GM10266 (cell line): Measurements from ENCODE around the gene ISM2.
"Not testable (repeated sequence)": the region's sequence is repeated elsewhere in the genome, so short reads cannot be mapped to it uniquely, and the experiment has no call there.

Source experiments
- DNase-seq: peaks from one replicate; pipeline ENCODE4 v3.0.0; 2012; ENCODE audit errors: extremely low spot score
- TF ChIP-seq, protein P1 (sequence below): IDR thresholded peaks from 2 replicates; pipeline ENCODE4 v1.5.1; 2012; ENCODE audit warnings: mild to moderate bottlenecking, low read depth; ENCODE audit not compliant: control insufficient read depth, insufficient read depth; ENCODE audit errors: missing control alignments

ISM2 gene

DNA sequence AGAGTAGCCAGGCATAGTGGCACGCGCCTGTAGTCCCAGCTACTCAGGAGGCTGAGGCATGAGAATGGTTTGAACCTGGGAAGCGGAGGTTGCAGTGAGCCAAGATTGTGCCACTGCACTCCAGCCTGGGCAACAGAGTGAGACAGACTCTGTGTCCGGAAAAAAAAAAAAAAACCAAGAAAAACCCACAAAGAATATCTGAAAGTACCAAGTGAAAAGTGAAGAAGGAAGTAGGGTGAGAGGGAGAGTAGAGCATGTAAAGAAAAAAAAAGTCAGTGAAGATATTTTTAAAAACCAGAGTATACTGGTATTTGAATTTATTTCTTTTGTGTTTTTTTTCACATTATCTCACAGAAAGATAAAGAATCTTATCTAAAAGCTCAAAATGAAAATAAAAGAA, 43.3 kb upstream of the ISM2 start:
- DNase-seq = no peak
- TF ChIP-seq, protein P1, sequence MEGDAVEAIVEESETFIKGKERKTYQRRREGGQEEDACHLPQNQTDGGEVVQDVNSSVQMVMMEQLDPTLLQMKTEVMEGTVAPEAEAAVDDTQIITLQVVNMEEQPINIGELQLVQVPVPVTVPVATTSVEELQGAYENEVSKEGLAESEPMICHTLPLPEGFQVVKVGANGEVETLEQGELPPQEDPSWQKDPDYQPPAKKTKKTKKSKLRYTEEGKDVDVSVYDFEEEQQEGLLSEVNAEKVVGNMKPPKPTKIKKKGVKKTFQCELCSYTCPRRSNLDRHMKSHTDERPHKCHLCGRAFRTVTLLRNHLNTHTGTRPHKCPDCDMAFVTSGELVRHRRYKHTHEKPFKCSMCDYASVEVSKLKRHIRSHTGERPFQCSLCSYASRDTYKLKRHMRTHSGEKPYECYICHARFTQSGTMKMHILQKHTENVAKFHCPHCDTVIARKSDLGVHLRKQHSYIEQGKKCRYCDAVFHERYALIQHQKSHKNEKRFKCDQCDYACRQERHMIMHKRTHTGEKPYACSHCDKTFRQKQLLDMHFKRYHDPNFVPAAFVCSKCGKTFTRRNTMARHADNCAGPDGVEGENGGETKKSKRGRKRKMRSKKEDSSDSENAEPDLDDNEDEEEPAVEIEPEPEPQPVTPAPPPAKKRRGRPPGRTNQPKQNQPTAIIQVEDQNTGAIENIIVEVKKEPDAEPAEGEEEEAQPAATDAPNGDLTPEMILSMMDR = no peak

DNA sequence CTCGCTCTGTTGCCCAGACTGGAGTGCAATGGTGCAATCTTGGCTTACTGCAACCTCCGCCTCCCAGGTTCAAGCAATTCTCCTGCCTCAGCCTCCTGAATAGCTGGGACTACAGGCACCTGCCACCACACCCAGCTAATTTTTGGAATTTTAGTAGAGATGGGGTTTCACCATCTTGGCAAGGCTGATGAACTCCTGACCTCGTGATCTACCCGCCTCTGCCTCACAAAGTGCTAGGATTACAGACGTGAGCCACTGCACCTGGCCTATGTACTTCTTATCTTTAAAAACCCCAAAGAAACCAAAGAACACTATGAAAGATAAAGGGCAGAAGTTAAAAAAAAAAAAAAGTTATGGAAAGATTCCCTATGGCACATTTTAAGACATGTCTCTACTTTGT, 38.3 kb upstream of the ISM2 start:
- DNase-seq = not testable (repeated sequence)

DNA sequence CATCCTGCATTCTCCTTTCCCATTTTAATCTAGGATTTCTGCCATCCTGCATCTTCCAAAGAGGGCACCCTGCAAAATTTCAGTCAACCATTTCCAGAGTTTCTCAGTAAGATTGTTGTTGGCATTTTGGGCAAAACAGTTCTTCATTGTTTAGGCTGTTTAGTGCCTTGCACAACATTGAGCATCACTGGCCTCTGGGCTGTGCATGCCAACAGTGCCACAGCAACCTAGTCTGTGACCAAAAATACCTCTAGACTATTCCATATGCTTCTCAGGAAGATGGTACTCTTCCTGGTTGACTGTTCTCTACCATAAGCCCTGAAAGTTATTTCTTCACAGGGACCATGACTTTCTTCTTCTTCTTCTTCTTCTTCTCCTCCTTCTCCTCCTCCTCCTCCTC, 32.5 kb upstream of the ISM2 start:
- DNase-seq = no peak
- TF ChIP-seq, protein P1 = no peak

DNA sequence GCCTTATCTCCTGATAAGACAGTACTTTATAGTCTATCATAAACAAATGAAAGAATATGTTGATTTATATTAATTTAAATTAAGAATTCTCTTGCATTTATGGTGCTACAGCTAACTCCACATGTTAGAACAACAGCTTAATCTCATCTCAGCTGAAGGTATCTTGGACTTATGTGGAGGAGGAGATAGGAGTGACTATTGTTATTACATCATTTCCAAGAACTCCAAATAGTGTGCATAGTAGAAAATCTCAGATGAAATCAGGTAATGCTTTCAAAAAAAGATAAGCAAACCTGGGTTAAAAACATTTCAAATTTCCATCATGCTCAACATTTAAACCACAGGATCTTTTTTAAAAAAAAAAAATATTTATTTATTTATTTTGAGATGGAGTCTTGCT, 31.3 kb upstream of the ISM2 start:
- DNase-seq = no peak
- TF ChIP-seq, protein P1 = no peak

DNA sequence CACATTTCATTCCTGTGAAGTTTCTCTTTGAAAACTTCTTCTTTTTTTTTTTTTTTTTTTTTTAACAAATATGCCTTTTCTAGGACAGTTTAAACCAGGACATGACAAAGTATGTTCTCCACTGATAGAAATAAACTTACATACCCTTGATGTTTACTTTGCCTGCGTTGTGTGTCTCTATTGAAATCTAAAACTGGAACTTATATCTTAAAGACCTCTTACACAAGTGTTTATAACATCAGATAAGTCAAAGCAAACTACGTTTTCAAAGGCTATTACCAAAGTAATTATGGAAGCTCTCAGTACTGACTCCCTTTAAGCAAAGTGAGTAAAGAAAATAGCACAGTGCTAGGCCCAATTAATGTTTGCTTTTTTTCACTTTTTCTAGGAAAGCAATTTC, 30.6 kb upstream of the ISM2 start:
- no peak for DNase-seq
- TF ChIP-seq, protein P1 = no peak

DNA sequence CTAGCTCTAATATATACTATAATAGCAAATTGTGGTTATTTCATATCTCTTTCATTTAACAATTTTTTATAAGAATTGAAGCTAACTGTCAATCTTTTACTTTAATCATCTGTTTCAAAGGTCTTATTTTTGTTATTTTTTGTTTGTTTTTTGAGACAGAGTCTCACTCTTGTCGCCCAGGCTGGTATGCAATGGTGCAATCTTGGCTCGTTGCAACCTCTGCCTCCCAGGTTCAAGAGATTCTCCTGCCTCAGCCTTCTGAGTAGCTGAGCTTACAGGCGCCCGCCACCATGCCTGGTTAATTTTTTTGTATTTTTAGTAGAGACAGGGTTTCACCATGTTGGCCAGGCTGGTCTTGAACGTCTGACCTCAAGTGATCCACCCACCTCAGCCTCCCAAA, 30.1 kb upstream of the ISM2 start:
- DNase-seq = not testable (repeated sequence)

DNA sequence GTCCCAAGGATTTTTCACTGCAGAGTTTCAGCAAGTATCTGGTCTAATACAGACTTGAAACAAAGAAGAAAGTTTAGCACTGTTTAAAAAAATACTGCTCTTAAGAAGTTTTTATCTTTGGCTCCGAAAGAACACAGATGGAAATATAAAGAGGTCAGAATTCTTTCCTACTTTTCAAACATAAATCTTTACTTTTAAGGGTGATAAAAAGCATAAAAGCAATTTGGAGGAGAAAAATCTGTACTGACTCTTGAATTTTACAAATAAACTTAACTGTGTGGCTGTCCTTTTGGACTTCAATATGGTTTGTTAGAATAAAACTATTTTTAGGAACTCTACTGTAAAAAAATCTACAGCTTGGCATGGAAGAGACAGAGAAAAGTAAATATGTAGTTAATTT, 27.6 kb upstream of the ISM2 start:
- TF ChIP-seq, protein P1 = no peak
- no peak for DNase-seq

DNA sequence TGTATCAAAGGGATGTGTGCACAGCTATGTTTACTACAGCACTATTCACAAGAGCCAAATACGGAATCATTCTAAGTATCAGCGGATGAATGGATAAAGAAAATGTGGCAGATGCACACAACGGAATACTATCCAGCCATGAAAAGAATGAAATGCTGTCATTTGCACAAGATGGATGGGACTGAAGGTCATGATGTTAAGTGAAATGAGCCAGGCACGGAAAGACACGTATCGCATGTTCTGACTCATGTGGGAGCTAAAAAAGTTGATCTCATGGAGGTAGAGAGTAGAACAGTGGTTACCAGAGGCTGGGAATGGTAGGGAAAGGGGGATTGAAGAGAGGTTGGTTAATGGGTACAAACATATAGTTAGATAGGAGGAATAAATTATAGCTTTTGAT, 25.9 kb upstream of the ISM2 start:
- TF ChIP-seq, protein P1 = no peak
- DNase-seq = no peak
